IgD-negative memory B cell (primary cell): ENCODE measurements around the gene MYB. TPM values are rescaled to one million over a fixed set of nuclear protein-coding genes. Genes with fewer than 3 reads are reported as not detected.

Experiments
- H3K27ac Mint-ChIP-seq, 3 donors: one replicate each; pipeline ENCODE4 v1.8.0; 2020 to 2022; ENCODE audit warnings: mild to moderate bottlenecking in 3 of 3, mixed read lengths in 3 of 3, moderate library complexity in 1 of 3
- H3K27me3 Mint-ChIP-seq: one replicate; pipeline ENCODE4 v1.8.0; 2021; ENCODE audit warnings: mixed read lengths
- H3K36me3 Mint-ChIP-seq: one replicate; pipeline ENCODE4 v1.8.0; 2020; ENCODE audit warnings: mild to moderate bottlenecking, mixed read lengths
- H3K4me1 Mint-ChIP-seq, 3 donors: one replicate each; pipeline ENCODE4 v1.8.0; 2020 to 2022; ENCODE audit warnings: mixed read lengths in 3 of 3, mild to moderate bottlenecking in 1 of 3
- H3K4me3 Mint-ChIP-seq, 4 donors: one replicate each; pipeline ENCODE4 v1.8.0; 2020 to 2022; ENCODE audit warnings: mild to moderate bottlenecking in 4 of 4, mixed read lengths in 4 of 4, moderate library complexity in 3 of 4
- H3K9me3 Mint-ChIP-seq, 3 donors: one replicate each; pipeline ENCODE4 v1.8.0; 2020 to 2021; ENCODE audit warnings: mixed read lengths in 3 of 3, mild to moderate bottlenecking in 1 of 3
- polyA plus RNA-seq: library from polyadenylated mRNA; unstranded; fragments of 300-500 nt; fragmentation: Illumina TruSeq; gene quantifications from one replicate; pipeline ENCODE4 v1.2.3, GENCODE V29; 2021

MYB gene
- polyA plus RNA-seq, 1 donor from 2014 or later, result not detected

DNA sequence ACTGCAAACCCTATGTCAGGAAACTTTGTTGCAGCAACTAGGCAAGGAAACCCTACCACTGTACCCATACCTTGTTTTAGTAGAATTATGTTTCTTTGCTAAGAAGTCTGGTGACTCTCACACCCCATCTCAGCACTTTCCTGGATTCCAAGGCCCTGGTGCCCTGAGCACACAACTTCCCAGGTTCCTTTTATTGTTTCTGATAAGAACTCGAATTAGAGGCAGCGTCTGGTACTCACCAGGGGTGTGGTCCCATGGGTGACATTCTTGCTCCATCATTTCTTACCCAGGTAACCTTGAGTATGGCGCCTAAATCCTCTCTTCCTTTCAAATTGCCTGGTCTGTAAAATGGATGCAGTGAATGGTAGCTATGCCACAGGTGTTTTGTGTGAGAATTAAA, 34.1 kb downstream of the MYB start:
- H3K9me3 Mint-ChIP-seq, result no peaks in the 10 kb centered on the region
- H3K4me3 Mint-ChIP-seq, result no peak overlapping the region
- no peaks in the 10 kb centered on the region for H3K36me3 Mint-ChIP-seq
- no peak overlapping the region for H3K27ac Mint-ChIP-seq
- H3K27me3 Mint-ChIP-seq, result no peaks in the 10 kb centered on the region
- H3K4me1 Mint-ChIP-seq, result no peaks in the 10 kb centered on the region

DNA sequence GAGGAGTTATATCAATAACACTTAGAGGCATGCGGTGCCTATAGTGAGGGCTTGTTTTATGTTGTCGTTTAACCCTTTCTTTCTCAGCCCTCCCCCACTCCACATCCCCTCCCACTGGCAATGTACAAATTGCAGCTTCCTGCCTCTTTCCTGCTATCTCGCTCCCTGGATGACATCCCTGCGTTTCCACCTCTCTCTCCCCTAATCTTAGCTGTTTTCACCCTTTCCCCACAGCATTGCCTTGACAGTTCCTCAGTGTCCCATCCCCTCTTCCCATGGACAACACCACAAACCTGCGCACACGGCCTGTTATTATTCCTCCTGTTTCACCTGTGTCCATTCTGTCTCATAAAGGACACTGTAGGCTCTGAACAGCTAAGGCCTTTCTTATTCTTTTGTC, 34.5 kb downstream of the MYB start:
- H3K4me3 Mint-ChIP-seq, result no peak overlapping the region
- H3K9me3 Mint-ChIP-seq, result no peaks in the 10 kb centered on the region
- H3K4me1 Mint-ChIP-seq, result no peaks in the 10 kb centered on the region
- no peaks in the 10 kb centered on the region for H3K36me3 Mint-ChIP-seq
- no peaks in the 10 kb centered on the region for H3K27me3 Mint-ChIP-seq
- H3K27ac Mint-ChIP-seq, result no peak overlapping the region

DNA sequence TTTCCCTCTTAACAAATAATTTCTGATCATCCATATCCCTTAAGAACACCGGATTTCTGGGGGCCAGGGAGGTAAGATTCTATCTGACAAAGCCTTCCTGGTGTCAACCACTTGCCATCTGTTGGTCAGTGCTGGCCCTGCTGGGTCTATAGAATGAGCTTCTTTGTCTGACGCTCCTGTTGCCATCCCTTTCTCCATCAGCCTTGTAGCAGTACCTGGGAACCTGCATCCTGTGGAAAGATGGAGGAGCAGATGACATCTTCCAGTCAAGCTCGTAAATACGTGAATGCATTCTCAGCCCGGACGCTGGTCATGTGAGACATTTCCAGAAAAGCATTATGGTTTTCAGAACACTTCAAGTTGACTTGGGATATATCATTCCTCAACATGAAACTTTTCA, 36.6 kb downstream of the MYB start:
- Mint-ChIP-seq H3K4me3 (no peak overlapping the region), H3K27ac (no peak overlapping the region), H3K36me3 (no peaks in the 10 kb centered on the region), H3K27me3 (peaks cover 2% of the 10 kb centered on the region), H3K9me3 (no peaks in the 10 kb centered on the region), H3K4me1 (no peaks in the 10 kb centered on the region)

DNA sequence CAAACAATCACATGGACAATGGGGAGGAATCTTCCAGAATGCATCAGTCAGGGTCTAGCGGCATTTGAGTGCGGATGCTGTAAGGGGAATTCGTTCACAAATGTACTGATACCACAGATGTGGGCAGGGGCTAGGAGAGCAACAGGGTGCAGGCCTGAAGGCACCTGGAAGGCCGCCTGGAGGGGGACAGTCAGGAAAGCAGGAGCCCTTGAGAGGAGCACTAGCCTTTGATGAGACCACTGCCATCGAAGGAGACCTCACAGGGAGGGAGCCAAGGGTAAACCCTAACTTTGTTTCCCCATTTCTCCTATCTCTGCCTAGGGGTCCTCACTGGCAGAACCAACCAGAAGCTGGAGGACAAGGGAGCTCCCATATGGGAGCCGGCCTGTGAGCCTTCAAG, 38.2 kb downstream of the MYB start:
- H3K4me3 Mint-ChIP-seq, result no peak overlapping the region
- peaks cover 1 to 6% (median 5%) of the 10 kb centered on the region in 3 donors for H3K4me1 Mint-ChIP-seq
- peaks cover 3% of the 10 kb centered on the region for H3K36me3 Mint-ChIP-seq
- H3K27me3 Mint-ChIP-seq, result peaks cover 2% of the 10 kb centered on the region
- H3K9me3 Mint-ChIP-seq, result no peaks in the 10 kb centered on the region
- H3K27ac Mint-ChIP-seq, result no peak overlapping the region

DNA sequence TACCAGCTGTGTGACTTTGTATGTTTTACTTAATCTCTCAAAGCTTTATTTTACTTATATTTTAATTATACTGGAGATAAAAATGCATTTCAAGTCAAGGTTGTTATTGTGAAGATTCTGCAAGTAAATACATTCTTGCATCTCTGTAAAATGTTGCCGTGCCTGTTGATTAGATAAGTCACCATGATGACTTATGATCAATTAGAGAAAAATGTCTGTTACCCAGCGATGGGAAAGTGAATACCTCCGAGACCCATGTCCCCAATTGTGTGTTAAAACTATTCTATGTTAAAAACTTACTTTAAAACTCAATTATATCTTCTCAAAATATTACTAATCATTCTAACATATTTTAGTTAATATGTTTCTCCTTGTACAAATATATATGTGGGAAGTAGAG, 39.9 kb downstream of the MYB start:
- Mint-ChIP-seq H3K27me3 (peaks cover 2% of the 10 kb centered on the region), H3K9me3 (no peaks in the 10 kb centered on the region), H3K4me3 (no peak overlapping the region), H3K27ac (no peak overlapping the region), H3K36me3 (peaks cover 3% of the 10 kb centered on the region), H3K4me1 (peaks cover 5 to 6% (median 5%) of the 10 kb centered on the region in 3 donors)

DNA sequence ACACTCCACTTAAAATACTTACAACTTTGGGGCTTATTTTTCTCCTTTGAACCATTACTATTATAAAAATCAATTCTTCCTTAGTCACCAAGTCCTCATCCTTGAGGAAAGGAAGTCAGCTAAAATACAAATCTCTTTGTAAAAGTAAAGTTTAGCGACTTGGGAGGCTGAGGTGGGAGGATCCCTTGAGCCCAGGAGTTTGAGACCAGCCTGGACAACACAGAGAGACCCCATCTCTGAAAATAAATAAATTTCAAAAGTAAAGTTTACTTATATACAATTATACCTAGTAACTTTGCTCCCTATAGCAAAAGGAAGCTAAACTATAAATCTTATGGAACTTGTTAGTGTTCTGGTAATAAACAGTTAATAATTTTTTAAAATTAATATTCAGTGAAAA, 40.4 kb downstream of the MYB start:
- H3K36me3 Mint-ChIP-seq, result peaks cover 3% of the 10 kb centered on the region
- H3K27ac Mint-ChIP-seq, result no peak overlapping the region
- peaks cover 5 to 6% (median 5%) of the 10 kb centered on the region in 3 donors for H3K4me1 Mint-ChIP-seq
- H3K9me3 Mint-ChIP-seq, result no peaks in the 10 kb centered on the region
- peaks cover 2% of the 10 kb centered on the region for H3K27me3 Mint-ChIP-seq
- no peak overlapping the region for H3K4me3 Mint-ChIP-seq

DNA sequence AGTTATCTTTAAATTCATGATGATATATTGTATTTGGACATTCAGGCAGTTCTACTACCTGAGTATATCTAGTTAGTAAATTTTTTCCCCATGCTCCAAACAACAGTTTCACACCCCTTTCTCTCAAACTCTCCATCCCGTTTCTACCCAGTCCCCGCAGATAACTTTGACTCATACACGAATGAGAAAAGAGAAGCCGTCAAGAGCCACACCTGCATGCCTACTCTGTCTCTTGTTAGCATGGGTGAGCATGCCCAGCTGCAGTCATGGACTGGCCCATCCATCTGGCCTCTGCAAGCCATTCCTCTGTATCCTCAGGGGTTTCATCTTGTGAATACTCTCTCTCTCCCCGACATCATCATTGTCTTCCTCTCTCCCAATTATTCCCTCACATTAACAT, 41.5 kb downstream of the MYB start:
- Mint-ChIP-seq H3K4me1 (peaks cover 5 to 8% (median 5%) of the 10 kb centered on the region in 3 donors), H3K27me3 (peaks cover 2% of the 10 kb centered on the region), H3K27ac (no peak overlapping the region), H3K36me3 (peaks cover 3% of the 10 kb centered on the region), H3K9me3 (no peaks in the 10 kb centered on the region), H3K4me3 (no peak overlapping the region)

DNA sequence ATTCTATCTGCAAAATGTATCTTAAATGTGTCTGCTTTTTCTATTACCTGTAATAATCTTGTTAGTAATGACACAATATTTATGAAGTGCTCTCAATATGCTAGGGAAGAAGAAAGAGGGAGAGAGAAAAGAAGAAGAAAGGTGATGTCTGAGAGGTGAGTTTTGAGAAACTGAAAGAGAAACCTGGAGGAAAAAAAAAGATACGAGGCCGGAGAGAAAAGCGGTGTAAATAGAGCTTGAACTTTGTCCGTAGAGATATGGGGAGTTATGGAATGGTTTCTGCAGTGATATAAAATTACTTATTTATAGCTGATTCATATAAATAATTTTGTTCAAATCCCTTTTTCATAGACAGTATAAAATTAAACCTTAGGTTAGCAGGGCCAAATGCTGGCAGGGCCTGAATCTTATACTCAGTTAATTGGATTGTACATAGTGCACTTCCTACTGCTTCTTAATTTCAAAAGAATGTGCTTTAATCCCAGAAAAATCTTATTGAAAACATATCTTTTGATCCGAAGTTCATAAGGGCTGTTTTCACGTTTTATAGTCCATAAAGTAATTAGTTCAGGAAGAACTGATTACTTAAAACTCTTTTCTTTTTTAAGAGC, 43.0 kb downstream of the MYB start:
- Mint-ChIP-seq H3K4me3 (peak overlapping the region; percentile 33 to 83 (median 66)), H3K27me3 (peaks cover 2% of the 10 kb centered on the region), H3K27ac (peak overlapping the region in 2 of 3 donors; percentile 2 to 25), H3K36me3 (peaks cover 3% of the 10 kb centered on the region), H3K9me3 (no peaks in the 10 kb centered on the region), H3K4me1 (peaks cover 5 to 8% (median 5%) of the 10 kb centered on the region in 3 donors)

DNA sequence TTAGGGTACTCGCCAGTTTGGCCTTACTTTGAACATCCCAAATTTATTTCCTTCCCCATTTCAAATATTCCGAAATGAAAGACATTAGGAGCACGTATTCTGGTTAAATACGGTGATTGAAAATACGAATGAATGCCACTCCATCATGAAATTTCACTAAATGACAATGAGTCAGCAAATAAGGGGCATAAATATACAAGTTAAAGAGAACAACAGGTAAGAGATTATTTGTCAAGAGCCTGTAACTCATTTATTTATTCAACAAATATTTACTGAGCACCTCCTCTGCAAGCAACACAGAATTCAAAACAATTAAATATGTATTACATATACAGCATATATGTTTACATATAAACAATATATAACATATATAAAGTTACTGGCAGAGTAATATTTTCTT, 44.8 kb downstream of the MYB start:
- Mint-ChIP-seq H3K27ac (no peak overlapping the region), H3K36me3 (peaks cover 3% of the 10 kb centered on the region), H3K9me3 (no peaks in the 10 kb centered on the region), H3K27me3 (peaks cover 2% of the 10 kb centered on the region), H3K4me3 (no peak overlapping the region), H3K4me1 (peaks cover 5 to 8% (median 5%) of the 10 kb centered on the region in 3 donors)

DNA sequence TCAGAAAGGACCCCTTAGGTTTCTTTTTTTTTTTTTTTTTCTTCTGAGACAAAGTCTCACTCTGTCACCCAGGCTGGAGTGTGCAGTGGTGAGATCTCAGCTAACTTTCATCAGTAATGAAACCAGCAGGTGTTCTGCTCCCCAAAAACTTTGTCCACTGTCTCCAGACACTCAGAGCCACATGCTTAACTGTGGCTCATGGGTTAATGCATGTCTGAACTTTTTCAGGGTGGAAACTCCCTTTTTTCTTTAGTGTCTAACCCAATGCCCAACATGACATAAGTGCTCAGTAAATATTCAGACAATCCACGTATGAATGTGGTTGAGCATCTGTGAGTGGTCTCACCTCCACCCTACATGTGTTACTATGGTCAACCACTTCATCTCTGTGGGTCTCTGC, 45.4 kb downstream of the MYB start:
- H3K36me3 Mint-ChIP-seq, result peaks cover 5% of the 10 kb centered on the region

DNA sequence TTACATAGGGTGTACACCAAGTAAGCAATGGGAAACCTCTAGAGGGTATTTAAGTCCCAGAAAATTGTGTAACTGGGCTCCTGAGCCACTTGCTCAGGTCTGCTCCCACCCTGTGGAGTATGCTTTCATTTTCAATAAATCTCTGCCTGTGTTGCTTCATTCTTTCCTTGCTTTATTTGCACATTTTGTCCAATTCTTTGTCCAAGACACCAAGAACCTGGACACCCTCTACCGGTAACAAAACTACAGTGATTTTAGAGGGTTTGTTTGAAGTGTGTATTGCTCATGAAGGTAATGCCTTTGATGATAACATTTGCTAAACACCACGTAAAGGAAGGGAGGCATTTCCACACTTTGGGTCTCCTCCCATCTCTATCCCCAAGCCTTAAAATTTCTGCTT, 46.2 kb downstream of the MYB start:
- Mint-ChIP-seq H3K4me3 (no peak overlapping the region), H3K4me1 (peaks cover 5 to 11% (median 8%) of the 10 kb centered on the region in 3 donors), H3K27ac (no peak overlapping the region), H3K27me3 (peaks cover 2% of the 10 kb centered on the region), H3K9me3 (no peaks in the 10 kb centered on the region), H3K36me3 (peaks cover 5% of the 10 kb centered on the region)

More for the DNA sequence above, 45.4 kb downstream of the MYB start:
- Mint-ChIP-seq H3K27ac (no peak overlapping the region), H3K9me3 (no peaks in the 10 kb centered on the region), H3K4me1 (peaks cover 5 to 8% (median 8%) of the 10 kb centered on the region in 3 donors), H3K4me3 (no peak overlapping the region), H3K27me3 (peaks cover 2% of the 10 kb centered on the region)

DNA sequence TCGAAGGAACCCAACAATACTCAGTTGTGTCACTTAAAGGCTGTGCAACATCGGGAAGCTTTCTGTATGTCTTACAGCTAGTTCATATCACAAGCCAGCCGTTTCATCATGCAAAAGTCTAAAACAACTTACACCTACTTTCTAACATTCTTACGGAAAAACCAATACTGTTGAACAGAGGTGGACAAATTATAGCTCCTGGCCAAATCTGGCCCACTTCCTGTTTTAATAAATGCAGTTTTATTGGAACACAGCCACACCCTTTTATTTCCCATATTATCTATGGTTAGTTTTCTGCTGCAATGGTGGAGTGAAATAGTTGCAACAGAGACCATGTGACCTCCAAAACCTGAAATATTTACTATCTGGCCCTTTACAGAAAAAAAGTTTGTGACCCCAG, 46.6 kb downstream of the MYB start:
- Mint-ChIP-seq H3K27ac (peak overlapping the region in 1 of 3 donors; percentile 3), H3K36me3 (peaks cover 5% of the 10 kb centered on the region), H3K9me3 (no peaks in the 10 kb centered on the region), H3K27me3 (no peaks in the 10 kb centered on the region), H3K4me1 (peaks cover 5 to 11% (median 8%) of the 10 kb centered on the region in 3 donors), H3K4me3 (no peak overlapping the region)

DNA sequence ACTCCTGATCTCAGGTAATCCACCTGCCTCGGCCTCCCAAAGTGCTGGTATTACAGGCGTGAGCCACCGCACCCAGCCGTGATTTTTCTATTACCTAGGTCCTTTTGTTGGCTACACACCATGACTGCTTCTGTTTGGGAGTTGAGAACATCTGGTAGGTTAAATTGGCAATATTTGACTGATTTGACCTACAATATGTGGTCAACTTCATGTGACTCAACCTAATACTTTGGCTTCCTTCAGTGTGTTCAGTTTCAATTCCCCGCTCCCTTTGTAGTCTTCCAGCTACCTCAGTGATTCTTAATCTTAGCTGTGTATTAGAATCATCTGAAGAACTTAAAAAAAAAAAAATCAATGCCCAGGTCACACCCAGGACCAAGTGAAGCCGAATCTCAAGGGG, 47.4 kb downstream of the MYB start:
- no peaks in the 10 kb centered on the region for H3K27me3 Mint-ChIP-seq
- peaks cover 2% of the 10 kb centered on the region for H3K36me3 Mint-ChIP-seq

DNA sequence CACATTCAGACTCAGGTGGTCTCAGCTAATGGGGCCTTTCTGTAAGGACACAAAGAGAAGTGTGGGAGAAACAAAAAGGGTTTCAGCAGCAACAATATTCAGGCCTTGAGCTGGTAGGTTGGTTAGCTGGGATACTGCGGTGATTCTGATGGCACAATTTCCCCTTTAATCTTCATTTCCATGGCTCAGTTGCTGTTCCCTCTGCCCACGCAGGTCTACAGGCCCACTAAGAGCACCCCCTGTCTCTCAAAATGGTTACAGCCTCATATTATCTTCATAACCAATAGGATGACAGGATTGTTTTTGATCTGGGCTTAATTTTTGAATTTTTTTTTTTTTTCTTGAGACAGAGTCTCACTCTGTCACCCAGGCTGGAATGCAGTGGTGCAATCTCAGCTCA, 48.9 kb downstream of the MYB start:
- peaks cover 2% of the 10 kb centered on the region for H3K36me3 Mint-ChIP-seq
- H3K27ac Mint-ChIP-seq, result no peak overlapping the region
- no peaks in the 10 kb centered on the region for H3K27me3 Mint-ChIP-seq
- no peaks in the 10 kb centered on the region for H3K9me3 Mint-ChIP-seq
- no peak overlapping the region for H3K4me3 Mint-ChIP-seq
- H3K4me1 Mint-ChIP-seq, result peaks cover 0 to 6% (median 5%) of the 10 kb centered on the region in 3 donors

More for the DNA sequence above, 47.4 kb downstream of the MYB start:
- no peak overlapping the region for H3K27ac Mint-ChIP-seq
- H3K4me1 Mint-ChIP-seq, result peaks cover 5 to 11% (median 8%) of the 10 kb centered on the region in 3 donors
- H3K4me3 Mint-ChIP-seq, result no peak overlapping the region
- H3K9me3 Mint-ChIP-seq, result no peaks in the 10 kb centered on the region

DNA sequence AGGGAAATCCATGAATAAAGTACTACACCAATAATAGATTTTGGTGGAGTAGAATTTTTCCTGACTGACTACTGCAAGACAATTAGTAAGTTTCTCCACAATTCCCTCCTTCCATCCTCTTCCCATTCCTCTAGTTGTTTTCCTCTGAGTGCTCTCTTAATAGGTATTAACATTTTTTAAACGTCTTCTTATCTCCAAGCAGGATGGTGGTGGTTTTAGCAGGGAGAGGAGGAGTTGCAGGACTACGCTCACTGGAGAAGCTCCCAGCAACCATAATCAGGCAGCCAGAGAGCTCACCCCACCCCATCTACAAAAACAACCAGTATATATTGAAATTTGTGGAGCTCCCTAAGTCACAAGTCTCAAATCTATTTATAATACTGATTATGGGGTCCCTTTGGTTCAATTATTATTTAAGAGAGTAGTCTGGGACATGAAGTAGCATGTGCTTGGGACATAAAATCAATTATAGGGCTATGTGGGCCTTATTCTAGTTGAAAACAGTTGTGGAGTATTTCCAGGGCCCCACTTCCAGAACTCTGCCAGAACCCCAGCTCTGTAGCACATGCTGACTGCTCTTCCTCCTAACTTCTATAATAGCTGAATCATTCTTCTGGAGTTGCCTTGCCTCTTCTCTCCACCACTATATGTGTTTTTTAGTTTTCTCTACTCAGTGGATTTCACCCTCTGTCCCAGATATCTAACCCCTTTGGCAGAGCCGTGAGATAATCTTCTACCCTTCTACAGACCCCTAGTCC, 49.8 kb downstream of the MYB start:
- no peak overlapping the region for H3K4me3 Mint-ChIP-seq
- H3K27ac Mint-ChIP-seq, result no peak overlapping the region
- H3K4me1 Mint-ChIP-seq, result peaks cover 0 to 5% (median 2%) of the 10 kb centered on the region in 3 donors
- H3K36me3 Mint-ChIP-seq, result peaks cover 2% of the 10 kb centered on the region
- H3K27me3 Mint-ChIP-seq, result no peaks in the 10 kb centered on the region
- H3K9me3 Mint-ChIP-seq, result no peaks in the 10 kb centered on the region

DNA sequence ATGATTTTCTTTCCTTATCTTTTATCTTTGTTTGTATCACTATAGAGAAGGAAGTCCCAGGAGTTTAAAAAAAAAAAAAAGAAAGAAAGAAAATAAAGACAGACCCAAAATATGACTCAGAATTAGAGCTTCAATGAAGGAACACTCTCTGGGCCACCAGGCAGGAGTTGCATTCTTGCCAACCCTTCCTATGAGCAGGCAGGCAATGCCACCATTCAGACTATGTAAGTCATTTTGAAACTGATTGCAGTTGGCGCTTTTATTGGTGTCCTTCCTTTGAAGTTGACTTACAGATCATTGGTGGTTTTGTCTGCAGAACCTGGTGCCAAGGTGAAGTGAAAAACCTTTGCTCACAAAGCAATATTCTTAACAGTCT, 50.3 kb downstream of the MYB start:
- Mint-ChIP-seq H3K36me3 (peaks cover 2% of the 10 kb centered on the region), H3K4me3 (no peak overlapping the region), H3K27ac (no peak overlapping the region), H3K9me3 (no peaks in the 10 kb centered on the region), H3K4me1 (peaks cover 0 to 6% (median 2%) of the 10 kb centered on the region in 3 donors), H3K27me3 (no peaks in the 10 kb centered on the region)
